HG03045 (cell line): ENCODE results near the gene TOX3.

Experiments
- ATAC-seq: cut with Tn5 transposase; IDR thresholded peaks from one replicate; pipeline ENCODE4 v1.9.1; 2021; ENCODE audit warnings: mild to moderate bottlenecking, moderate library complexity; ENCODE audit not compliant: unreplicated experiment

Gene TOX3

GRCh38 chr16:52547004-52547833 is at the start of gene TOX3:
TOX3 (minus strand) TSS chr16:52547143; CDS start chr16:52546723, 420 bp downstream.
- ATAC-seq = no peak

DNA sequence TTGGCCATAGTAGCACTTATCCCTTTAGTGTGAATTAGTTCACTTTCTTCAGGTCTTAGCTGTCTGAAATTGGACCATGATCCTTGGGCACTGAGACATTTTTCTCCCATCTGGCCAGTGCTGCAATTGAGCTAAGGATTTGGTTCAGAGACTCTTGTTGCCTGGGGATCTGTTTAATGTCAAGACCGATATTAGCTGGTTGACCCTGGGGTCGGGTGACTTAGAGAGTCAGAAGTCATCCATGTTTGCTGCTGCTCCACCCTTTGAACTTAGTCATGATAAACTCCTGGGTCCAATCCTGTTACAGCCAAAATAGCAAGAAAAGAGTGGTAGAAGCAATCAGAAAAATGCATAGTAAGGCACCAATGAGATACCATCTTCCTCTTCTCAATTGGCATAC is 45.8 kb upstream of the TOX3 start:
- ATAC-seq = no peak

DNA sequence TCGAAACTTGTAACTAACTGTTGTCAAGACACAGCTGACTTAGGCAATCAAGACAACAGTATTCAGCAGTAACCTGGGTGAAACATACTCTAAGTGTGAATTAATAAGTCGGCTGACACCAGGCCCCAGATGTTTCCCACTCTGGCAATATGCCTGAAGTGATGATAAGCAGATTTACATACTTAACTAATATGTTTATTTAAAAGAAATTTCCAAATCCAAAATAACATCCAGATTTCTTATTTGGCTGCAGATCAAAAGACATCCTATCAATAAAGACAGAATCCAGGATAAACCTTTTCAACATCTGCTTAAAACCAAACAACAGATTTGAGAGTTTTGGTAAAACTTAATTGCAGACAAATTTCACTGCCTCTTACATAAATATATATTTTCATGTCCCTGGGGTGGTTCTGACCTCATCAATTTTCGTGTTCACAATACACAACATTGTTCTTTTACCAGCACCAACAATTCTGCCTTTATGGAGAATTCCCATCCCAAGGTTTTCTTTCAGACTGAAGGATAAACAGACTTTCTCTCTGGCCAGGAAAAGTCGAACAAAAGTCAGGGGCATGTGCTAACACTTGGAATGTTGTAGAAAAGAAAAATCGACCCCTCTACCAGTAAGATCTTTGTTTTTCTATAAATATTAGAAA is 45.1 kb upstream of the TOX3 start:
- ATAC-seq = no peak

DNA sequence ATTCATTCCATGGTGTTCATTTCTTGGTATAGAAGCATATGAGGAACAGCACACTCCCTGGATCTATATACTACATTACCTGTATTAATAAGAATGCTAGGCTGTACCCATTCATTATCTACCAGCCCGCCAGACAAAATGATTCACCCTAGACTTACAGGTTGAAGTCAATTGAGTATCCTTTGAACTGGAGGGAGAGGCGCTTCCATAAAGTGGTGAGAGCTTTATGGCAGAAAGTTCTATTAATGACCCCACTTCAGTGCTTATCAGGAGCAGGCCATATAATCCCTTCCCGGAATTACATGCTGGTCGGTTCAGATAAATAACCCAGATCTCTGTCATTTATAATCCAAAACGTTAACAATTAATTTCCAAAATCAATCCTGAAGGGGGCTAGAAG is 44.5 kb upstream of the TOX3 start:
- no peak for ATAC-seq

DNA sequence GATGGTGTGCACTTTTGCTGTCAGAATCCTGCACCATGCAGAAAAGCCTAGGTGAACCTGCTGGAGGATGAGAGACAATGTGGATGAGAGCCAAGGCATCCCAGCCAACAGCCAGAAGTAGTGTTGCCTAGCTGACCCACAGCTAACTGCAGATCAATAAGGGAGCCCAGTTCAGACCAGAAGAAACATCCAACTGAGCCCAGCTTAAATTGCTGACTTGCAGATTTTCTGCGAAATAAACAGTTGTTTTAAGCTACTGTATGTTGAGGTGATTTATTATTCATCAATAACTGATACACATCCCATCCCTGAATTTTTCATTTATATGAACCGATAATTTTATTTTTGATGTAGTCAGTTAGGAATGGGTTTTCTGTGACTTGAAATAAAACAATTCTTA is 39.2 kb upstream of the TOX3 start:
- no peak for ATAC-seq

GRCh38 chr16:52584354-52585320 is 37.7 kb upstream of the TOX3 start:
- no peak for ATAC-seq

GRCh38 chr16:52581530-52581929 is 34.6 kb upstream of the TOX3 start:
- ATAC-seq = no peak

DNA sequence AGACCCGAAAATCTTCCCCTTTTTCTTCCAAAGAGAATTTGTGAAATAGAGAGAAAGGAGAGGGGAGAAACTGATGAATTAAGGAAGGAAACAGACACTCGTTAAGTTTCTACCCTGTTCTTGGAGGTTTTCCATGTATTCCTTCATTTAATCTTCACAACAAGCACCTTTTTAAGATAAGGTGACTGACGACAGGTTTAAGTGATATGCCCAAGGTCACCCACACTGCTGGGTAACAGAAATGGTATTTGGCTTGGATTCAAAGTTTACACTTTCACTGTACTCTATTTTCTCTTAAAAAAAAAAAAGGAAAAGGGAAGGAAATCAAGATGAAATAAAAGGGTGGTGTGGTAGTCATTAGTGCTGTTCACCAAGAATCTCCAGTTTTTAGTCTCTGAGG is 33.5 kb upstream of the TOX3 start:
- ATAC-seq = no peak

GRCh38 chr16:52578829-52579498 is 32.0 kb upstream of the TOX3 start:
- no peak for ATAC-seq

GRCh38 chr16:52578007-52578828 is 31.3 kb upstream of the TOX3 start:
- no peak for ATAC-seq

- ATAC-seq = no peak
Observed at GRCh38 chr16:52577130-52577706, 30.3 kb upstream of the TOX3 start.

- ATAC-seq = no peak
Observed at GRCh38 chr16:52573365-52574299, 26.7 kb upstream of the TOX3 start.

DNA sequence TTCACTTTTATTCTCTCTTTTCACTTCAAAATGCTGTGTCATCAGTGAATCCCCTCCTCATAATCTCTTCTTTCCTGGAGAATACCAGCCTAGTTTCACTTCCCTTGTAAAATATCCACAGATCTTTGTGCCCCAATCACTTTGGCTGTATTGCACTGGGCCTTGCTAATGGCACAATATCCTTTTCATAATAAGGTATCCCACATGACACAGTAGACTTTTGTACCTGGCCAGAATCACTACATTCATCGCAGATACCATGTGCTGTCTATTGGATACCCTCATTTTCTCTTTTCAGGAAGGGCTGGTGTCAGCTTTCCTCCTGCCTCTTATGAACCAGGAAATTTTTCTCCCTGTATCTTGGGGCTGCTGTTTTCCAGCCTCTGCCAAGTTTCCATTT is 25.7 kb upstream of the TOX3 start:
- no peak for ATAC-seq

DNA sequence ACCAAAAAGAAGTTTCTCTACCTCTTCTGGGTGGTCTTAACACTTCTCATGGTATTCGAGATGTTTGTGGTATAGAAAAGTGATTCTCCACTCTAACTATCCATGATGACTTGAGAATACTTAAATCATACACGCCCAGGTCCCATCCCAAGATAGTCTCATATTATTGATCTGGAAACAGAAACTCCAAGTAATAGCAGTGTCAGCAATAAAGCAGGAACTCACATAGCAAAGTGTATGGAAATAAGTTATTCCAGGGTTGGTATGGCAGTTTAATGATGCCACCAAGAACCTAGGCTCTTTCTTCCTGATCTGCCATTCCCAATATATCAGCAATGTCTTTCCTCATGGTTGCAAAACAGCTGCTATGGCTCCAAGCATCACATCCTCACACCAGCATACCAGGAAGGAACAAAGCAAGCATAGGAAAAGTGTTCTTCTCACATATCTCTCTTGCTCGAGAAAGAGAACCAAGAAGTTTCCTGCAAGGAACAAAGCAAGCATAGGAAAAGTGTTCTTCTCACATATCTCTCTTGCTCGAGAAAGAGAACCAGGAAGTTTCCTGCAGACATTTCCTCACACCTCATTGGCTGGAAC is 23.6 kb upstream of the TOX3 start:
- ATAC-seq = no peak

DNA sequence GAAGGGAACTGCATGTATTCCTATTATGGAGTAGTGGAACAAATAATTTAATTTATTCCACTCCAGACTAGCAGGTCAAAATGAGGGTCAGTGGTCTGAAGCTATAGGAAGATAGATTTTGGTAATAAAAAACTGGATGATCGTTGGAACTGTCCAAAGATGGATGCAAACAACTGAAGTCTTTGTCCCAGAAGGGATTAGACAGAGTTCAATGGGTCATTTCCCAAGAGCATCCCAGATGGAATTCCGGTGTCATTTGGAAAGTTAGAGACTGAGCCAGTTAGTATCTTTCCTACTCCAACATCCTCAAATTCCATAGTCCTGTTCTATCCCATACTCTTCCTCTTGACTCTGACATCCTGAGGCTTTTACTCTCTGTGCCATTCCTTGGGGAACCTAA is 22.8 kb upstream of the TOX3 start:
- no peak for ATAC-seq

- no peak for ATAC-seq
Observed at GRCh38 chr16:52568983-52569690, 22.2 kb upstream of the TOX3 start.

- ATAC-seq = no peak
Observed at GRCh38 chr16:52568495-52568894, 21.6 kb upstream of the TOX3 start.
